Inferior parietal cortex (tissue), 1 donor: Measurements from ENCODE around the gene DDT.
"Not testable (repeated sequence)": the region's sequence is repeated elsewhere in the genome, so short reads cannot be mapped to it uniquely, and the experiment has no call there.

Experiments
- DNase-seq: peaks from one replicate; pipeline ENCODE4 v3.0.0-alpha.2; 2016; ENCODE audit errors: extremely low spot score

The DDT gene

DNA sequence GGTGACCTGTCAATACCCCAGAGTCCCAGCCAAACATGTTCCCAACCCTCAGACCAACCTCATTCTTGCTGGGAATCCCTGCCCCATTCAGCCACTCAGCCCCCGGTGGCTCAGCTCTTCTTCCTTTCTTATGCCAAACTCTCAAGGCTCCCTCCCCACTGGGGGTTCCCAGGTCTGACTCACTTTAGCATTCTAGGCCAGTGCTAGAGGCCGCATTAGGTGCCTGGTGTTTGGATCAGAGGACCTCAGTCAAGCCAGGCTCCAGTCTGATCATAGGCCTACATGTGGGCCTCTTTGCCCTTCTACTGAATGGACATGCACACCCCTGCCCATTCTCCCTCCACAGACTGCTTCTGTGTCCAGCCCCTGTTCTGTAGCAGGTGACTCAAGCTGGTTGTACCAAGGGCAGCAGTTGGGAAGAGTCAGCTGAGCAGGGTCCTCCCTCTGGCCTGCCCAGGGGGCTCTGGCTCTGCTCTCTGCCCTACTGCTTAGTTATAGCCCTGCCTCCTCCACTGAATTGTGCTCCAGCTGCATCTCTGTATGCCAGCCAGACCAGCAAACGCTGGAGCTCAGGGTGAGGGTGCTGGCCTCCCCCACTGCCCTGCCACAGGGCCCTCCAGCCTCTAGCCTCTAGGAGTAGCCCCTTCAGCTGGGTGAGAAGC lies 15.5 kb upstream of the DDT start:
- not testable (repeated sequence) for DNase-seq

DNA sequence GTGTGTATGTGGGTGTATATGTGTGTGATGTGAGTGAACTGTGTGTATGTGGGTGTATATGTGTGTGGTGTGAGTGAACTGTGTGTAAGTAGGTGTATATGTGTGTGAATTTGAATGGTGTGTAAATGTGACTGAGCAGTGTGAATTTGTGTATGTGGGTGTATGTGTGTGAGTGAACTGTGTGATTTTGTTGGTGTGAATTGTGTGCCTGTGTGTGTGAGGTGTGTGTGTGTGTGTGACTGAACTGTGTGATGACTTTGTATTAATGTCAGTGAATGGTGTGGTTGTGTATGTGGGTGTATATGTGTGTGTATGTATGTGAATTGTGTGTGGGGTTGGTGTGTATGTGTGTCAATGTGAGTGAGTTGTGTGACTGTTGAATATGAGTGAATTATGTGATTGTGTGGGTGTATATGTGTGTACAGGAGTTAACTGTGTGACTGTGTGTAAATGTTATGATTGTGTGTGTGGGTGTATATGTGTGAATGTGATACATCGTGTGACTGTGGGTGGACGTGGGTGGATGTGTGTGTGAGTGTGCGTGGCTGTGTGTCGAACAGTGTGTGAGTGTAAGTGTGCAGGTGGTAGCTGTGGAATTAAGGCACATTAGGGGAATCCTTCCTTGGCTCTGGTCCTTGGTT lies 12.4 kb upstream of the DDT start:
- not testable (repeated sequence) for DNase-seq

DNA sequence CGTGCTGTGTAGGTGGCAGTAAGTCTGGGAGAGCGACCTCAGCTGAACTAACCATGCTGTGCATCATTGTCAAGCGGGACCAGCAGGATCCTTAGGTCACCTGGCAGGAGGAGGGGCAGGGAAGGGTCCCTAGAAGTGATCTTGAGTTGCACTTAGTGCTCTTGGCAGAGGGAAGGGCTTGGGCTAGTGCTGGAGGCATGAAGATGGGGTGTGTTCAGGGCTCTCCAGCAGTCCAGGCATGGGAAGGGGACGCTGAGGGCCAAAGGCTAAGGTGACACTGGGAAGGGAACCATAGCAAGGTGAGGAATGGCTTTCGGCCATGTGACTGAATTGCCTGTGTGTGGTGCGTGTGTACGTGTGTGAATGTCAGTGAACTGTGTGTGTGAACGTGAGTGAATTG lies 11.8 kb upstream of the DDT start:
- not testable (repeated sequence) for DNase-seq

DNA sequence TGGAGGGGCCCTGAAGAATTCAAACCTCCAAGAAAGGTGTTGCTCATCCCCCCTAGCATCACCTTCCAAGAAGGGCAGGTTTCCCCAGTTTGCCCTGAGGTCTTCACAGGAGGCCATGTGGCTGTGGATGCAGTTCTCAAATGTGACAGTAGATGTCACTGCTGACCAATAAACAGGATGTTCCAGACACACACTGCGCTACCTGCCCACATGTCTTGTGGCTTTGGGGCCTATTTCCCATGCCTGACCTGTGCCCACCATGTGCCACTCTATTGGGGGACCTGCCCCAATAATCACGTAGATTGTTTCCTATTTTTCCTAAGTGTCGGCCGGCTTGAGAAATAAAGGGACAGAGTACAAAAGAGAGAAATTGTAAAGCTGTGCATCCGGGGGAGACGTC lies 10.2 kb upstream of the DDT start:
- DNase-seq, result no peak

DNA sequence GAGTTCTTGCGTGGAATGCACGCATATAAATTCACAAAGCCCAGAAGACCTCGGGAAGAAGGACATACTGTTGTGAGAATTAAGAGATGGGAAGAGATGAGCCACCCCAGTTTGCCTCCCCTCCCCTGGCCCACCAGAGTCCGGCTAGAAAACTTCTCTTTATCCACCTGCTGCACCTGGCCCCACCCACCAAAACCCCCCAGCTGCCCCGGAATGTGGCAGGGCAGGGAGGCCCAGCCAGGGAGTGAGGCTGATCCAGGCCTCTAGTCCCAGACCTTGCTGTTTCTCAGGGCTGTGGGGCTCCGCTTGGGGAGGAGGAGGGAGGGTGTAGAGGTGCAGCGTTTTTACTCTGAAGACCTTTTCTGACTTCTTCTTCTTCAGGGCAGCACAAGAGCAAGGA lies 6.3 kb upstream of the DDT start:
- DNase-seq, result not testable (repeated sequence)

DNA sequence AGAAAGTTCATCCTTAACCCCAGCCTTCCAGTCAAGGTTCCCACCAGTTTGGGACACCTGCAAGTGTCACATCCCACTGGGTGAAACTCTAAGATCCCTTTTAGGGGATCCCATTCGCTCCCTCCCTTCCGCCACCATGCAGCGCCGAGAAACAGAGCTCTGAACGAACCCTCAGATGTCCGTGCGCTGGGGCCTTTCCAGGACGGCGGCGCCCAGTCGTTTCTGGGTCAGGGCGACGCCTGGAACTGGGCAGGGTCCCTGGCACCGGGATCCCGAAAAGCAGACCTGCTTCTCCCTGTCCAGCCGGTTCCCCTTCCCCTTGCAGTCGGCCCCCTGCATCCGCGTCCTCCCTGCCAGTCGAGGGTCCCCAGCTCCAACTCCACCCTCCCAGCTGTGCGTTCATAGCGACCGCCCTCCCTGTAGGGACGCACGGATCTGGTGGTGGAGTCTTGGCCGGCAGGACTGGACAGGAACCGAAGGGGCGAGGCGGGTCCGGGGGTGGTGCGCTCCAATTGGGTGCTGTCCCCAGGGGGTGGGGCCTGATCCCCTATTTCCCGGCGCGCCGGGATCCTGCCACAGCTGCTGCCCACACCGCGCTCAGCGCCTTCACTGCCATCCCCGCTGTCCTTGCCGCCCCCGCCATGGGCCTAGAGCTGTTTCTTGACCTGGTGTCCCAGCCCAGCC lies 5.5 kb upstream of the DDT start, which contains the start of gene GSTT2:
Gene GSTT2 (plus strand): TSS at position 578 of the 684 bp plus-strand sequence.
- not testable (repeated sequence) for DNase-seq

DNA sequence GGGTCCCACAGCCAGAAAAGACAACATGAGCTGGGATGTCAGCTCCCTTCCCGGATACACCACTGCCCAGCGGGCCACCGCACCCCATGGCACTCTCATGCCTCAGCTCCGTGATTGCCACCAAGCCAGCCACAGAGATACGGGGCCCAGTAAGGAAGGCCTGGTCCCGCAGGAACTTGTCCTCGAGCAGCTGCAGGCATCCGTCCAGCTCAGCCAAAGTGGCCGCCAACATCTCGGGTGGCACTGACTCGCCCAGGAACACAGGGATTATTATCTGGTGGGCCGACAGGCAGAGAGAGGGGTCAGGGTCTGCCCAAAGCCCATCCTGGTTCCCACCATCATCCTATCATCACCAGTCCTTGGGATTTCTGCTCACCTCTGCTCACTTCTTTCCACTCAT lies 3.1 kb upstream of the DDT start:
- not testable (repeated sequence) for DNase-seq

DNA sequence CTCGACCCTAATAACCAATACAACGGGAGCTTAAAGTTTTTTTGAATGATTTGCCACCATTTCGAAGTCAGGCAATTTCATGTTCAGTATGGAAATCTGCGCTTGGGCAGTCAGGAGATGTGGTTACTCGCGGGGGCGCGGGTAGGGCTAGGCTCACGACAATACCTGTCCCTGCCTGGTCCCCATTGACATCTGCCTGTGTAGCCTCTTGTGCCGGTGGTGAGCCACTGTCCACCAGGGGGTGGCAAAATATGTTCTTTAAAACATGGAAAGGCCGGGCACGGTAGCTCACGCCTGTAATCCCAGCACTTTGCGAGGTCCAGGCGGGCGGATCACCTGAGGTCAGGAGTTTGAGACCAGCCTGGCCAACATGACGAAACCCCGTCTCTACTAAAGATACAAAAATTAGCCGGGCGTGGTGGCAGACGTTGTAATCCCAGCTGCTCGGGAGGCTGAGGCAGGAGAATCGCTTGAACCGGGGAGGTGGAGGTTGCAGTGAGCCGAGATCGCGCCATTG lies 653 bp upstream of the DDT start:
- not testable (repeated sequence) for DNase-seq

DNA sequence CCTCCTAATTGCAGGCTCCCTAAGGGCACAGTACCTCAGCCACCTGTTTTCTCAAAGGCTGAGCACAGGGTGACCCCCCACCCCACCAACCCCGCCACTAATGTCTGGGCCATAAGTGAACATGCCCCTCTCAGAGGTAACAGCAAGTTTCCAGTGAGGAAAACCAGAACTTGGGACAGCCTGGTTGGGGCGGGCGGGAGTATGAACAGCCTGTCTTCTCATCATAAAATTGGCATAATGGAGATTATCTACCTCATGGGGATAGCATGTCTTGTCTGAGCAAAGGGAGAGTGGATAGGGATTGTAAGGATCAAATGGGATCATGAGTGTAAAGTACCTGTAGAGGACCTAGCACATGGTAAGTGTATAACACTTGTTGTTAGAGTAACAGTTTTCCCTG lies 2.3 kb downstream of the DDT start:
- DNase-seq, result not testable (repeated sequence)

DNA sequence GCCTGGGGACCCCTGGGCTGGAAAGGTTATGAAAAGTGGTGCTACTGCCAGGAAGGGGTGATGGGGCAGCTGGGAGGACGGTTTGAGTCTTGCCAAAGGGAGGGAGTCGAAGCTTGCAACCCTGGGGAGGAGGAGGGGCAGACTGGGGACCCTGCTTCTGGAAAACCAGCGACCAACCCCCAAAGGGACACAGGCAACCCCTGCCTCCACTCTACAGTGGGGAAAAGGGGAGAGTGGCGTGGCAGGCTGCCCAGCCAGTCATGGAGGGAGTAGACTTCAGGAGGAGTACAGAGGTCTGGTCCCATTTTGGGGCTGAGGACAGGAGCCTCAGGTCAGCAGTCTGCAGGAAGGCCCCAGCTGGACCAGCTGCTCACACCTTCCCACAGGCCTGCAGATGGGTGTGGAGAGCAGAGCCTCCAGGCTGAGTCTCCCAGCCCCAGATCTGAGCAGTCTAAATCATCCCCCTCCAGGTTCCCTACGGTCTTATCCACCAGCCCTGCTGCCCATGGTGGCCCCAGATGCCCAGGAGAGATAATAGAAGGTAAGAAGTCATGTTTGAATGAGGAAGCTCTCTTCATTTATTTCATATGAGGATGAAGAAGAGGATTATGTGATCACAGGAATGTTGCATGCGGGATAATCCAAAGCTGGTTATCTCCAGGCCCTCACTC lies 3.3 kb downstream of the DDT start:
- no peak for DNase-seq

DNA sequence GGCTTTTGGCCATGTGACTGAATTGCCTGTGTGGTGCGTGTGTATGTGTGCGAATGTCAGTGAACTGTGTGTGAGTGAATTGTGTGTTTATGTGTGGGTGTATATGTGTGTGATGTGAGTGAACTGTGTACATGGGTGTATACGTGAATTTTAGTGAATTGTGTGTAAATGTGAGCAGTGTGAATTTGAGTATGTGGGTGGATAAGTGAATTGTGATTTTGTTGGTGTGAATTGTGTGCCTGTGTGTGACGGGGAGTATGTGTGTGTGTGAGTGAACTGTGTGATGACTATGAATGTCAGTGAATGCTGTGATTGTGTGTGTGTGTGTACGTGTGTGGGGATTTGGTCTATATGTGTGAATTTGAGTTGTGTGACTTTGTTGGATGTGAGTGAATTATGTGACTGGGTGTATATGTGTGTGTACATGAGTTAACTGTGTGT lies 4.0 kb downstream of the DDT start:
- DNase-seq, result no peak

DNA sequence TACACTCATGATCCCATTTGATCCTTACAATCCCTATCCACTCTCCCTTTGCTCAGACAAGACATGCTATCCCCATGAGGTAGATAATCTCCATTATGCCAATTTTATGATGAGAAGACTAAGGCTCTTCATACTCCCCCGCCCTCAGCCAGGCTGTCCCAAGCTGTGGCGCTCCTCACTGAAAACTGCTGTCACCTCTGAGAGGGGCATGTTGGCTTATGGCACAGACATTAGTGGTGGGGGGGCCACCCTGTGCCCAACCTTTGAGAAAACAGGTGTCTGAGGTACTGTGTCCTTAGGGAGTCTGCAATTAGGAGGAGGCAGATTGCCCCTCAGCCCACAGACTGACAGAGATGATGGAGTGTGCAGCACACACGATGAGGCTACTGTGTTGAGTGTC lies 5.2 kb downstream of the DDT start:
- no peak for DNase-seq

DNA sequence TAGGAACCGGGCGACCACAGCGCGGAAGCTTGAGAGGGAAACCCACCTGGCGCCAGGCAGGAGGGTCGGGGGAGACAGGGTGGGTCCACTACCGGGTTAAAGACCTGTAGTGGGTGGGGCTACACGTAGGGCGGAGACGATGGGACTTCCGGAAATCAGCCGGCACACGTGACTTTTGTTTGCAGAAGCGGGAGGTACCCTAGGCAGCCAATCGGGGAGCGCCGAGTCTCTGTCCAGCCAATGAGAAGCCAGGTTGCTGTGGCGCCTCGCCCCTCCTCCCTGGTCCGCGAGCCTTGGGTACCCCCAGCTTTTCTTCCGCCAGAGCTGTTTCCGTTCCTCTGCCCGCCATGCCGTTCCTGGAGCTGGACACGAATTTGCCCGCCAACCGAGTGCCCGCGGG lies 7.7 kb downstream of the DDT start, which contains the start of gene DDTL:
Gene DDTL (plus strand): TSS at position 321 of the 400 bp plus-strand sequence. CDS start 27 bp downstream, at position 348.
- not testable (repeated sequence) for DNase-seq

DNA sequence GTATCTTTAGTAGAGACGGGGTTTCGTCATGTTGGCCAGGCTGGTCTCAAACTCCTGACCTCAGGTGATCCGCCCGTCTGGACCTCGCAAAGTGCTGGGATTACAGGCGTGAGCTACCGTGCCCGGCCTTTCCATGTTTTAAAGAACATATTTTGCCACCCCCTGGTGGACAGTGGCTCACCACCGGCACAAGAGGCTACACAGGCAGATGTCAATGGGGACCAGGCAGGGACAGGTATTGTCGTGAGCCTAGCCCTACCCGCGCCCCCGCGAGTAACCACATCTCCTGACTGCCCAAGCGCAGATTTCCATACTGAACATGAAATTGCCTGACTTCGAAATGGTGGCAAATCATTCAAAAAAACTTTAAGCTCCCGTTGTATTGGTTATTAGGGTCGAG lies 8.1 kb downstream of the DDT start:
- DNase-seq, result not testable (repeated sequence)

DNA sequence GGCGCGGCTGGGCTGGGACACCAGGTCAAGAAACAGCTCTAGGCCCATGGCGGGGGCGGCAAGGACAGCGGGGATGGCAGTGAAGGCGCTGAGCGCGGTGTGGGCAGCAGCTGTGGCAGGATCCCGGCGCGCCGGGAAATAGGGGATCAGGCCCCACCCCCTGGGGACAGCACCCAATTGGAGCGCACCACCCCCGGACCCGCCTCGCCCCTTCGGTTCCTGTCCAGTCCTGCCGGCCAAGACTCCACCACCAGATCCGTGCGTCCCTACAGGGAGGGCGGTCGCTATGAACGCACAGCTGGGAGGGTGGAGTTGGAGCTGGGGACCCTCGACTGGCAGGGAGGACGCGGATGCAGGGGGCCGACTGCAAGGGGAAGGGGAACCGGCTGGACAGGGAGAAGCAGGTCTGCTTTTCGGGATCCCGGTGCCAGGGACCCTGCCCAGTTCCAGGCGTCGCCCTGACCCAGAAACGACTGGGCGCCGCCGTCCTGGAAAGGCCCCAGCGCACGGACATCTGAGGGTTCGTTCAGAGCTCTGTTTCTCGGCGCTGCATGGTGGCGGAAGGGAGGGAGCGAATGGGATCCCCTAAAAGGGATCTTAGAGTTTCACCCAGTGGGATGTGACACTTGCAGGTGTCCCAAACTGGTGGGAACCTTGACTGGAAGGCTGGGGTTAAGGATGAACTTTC lies 13.0 kb downstream of the DDT start, which contains the start of gene GSTT2B:
Gene GSTT2B (minus strand): TSS at position 112 of the 688 bp plus-strand sequence. CDS start 64 bp downstream, at position 48.
- not testable (repeated sequence) for DNase-seq

DNA sequence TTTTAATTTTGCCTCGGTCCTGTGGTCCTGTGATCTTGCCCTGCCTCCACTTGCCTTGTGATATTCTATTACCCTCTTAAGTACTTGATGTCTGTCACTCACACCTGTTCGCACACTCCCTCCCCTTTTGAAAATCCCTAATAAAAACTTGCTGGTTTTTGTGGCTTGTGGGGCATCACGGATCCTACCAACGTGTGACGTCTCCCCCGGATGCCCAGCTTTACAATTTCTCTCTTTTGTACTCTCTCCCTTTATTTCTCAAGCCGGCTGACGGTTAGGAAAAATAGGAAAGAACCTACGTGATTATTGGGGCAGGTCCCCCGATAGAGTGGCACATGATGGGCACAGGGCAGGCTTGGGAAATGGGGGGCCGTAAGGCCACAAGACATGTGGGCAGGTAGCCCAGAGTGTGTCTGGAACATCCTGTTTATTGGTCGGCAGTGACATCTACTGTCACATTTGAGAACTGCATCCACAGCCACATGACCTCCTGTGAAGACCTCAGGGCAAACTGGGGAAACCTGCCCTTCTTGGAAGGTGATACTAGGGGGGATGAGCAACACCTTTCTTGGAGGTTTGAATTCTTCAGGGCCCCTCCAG lies 17.8 kb downstream of the DDT start:
- peak; percentile 96 for DNase-seq

DNA sequence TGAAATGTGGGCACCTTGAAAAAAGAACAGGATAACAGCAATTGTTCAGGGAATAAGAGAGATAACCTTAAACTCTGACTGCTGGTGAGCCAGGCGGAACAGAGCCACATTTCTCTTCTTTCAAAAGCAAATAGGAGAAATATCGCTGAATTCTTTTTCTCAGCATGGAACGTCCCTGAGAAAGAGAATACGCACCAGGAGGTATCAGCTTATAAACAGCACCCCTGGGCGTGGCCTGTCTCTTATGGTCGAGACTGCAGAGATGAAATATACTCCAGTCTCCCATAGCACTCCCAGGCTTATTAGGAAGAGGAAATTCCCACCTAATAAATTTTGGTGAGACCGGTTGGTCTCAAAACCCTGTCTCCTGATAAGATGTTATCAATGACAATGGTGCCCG lies 18.4 kb downstream of the DDT start:
- DNase-seq, result not testable (repeated sequence)

DNA sequence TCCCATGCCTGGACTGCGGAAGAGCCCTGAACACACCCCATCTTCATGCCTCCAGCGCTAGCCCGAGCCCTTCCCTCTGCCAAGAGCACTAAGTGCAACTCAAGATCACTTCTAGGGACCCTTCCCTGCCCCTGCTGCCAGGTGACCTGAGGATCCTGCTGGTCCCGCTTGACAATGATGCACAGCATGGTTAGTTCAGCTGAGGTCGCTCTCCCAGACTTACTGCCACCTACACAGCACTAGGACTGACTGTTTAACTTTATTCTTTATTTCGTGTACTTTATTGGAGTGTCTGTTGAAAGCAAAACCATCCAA lies 19.3 kb downstream of the DDT start:
- DNase-seq, result not testable (repeated sequence)

DNA sequence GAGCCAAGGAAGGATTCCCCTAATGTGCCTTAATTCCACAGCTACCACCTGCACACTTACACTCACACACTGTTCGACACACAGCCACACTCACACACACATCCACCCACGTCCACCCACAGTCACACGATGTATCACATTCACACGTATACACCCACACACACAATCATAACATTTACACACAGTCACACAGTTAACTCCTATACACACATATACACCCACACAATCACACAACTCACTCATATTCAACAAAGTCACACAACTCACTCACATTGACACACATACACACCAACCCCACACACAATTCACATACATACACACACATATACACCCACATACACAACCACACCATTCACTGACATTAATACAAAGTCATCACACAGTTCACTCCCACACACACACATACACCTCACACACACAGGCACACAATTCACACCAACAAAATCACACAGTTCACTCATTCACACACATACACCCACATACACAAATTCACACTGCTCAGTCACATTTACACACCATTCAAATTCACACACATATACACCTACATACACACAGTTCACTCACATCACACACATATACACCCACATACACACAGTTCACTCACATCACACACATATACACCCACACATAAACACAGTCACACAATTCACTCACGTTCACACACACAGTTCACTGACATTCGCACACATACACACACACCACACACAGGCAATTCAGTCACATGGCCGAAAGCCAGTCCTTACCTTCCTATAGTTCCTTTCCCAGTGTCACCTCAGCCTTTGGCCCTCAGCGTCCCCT lies 19.8 kb downstream of the DDT start:
- DNase-seq, result not testable (repeated sequence)

DNA sequence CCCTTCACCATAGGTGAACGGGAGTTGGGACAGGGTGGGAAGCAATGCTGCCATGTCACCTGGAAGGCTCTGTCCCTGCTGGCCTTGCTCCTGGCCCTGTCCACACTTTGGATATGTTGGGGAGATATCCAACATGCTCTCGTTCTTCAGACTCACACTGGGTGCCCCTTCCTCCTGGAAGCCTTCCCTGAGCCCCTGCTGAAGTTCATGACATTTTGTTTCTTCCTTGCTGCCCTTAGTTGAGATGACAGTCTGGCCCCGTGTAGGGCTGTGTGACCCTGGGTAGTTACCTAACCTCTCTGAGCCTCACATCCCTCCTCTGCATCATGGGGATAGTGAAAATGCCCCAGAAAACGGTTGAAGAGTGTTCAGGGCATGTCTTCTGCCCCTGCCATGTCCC lies 20.8 kb downstream of the DDT start:
- not testable (repeated sequence) for DNase-seq
